VCaP (cell line): ENCODE data around the gene PLA2G6.
"Not testable (repeated sequence)": the region's sequence is repeated elsewhere in the genome, so short reads cannot be mapped to it uniquely, and the experiment has no call there.

Source experiments
- H3K27ac ChIP-seq: fragments of 450-650 bp; 2 replicates; pipeline ENCODE4 v1.5.1; 2017
- TF ChIP-seq, protein P1 (sequence below): fragments of 450-650 bp; conservative IDR thresholded peaks from 2 replicates; pipeline ENCODE4 v1.5.1; 2017; ENCODE audit warnings: mild to moderate bottlenecking, moderate library complexity

The PLA2G6 gene

DNA sequence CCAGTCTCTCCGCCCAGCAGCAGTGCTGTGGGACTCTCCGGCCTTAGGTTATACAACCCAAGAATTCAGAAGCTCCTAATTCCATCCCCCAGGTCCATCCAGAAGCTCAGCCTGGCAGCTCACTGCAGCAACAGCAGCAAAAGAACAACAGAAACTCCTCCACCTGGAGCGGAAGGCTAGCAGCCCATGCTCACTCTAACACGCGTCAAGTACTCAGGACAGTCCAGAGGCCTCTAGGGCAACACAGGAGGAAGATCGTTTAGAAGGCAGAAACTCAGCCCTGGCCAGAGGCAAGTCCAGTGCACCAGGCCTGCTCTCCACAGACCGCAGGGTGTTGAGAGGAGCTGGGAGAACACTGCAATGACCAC is 17.1 kb downstream of the PLA2G6 start:
- TF ChIP-seq, protein P1, sequence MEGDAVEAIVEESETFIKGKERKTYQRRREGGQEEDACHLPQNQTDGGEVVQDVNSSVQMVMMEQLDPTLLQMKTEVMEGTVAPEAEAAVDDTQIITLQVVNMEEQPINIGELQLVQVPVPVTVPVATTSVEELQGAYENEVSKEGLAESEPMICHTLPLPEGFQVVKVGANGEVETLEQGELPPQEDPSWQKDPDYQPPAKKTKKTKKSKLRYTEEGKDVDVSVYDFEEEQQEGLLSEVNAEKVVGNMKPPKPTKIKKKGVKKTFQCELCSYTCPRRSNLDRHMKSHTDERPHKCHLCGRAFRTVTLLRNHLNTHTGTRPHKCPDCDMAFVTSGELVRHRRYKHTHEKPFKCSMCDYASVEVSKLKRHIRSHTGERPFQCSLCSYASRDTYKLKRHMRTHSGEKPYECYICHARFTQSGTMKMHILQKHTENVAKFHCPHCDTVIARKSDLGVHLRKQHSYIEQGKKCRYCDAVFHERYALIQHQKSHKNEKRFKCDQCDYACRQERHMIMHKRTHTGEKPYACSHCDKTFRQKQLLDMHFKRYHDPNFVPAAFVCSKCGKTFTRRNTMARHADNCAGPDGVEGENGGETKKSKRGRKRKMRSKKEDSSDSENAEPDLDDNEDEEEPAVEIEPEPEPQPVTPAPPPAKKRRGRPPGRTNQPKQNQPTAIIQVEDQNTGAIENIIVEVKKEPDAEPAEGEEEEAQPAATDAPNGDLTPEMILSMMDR = no peak
- peak overlapping the region; percentile 56 for H3K27ac ChIP-seq

DNA sequence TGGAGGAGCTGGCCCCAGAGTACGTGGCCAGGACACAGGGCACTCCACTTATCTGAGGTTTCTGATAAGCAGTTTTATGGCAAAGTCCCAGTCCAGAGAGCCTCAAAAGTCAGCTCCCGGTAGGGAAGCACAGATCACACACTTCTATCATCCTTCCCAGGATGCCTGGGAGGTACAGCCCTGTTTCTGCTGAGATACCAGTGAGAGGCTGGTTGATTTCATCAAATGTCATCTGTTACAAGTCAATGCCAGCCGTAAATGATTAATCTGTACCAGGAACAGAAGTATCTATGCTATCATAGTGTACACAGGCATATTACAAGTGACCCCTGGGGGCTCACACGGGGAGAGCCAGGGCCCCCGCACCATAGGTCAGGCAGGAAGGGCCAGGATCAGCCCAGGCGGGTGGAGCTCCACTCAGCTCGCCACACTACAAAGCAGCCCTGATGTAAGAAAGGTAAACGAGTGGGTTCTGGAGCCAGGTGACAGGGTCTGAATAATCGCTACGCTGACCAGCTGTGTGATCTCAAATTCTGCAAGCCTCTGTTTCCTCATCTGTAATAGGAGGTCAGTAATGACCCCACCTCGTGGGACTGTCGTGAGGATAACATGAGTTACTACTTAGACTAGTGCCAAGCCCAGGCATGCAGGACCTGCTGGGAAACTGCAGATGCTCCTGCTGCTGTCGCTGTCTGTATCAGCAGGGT is 17.6 kb downstream of the PLA2G6 start:
- H3K27ac ChIP-seq = peak overlapping the region; percentile 56
- TF ChIP-seq, protein P1 = no peak

- peak overlapping the region; percentile 56 for H3K27ac ChIP-seq
- TF ChIP-seq, protein P1 = no peak
Observed at GRCh38 chr22:38162881-38163843, 18.5 kb downstream of the PLA2G6 start.

DNA sequence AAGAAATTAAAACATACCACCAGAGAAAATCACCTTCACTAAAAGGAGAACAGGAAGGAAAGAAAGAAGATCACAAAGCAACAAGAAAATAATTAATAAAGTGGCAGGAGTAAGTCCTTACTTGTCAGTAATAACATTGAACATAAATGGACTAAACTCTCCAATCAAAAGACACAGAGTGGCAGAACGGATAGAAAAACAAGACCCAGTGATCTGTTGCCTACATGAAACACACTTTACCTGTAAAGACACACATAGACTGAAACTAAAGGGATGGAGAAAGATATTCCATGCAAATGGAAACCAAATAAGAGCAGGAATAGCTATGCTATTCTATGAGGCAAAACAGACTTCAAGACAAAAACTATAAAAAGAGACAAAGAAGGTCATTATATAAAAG is 25.9 kb downstream of the PLA2G6 start:
- TF ChIP-seq, protein P1 = no peak
- H3K27ac ChIP-seq = no peak overlapping the region

- H3K27ac ChIP-seq = not testable (repeated sequence)
Observed at GRCh38 chr22:38154563-38154915, 27.1 kb downstream of the PLA2G6 start.

DNA sequence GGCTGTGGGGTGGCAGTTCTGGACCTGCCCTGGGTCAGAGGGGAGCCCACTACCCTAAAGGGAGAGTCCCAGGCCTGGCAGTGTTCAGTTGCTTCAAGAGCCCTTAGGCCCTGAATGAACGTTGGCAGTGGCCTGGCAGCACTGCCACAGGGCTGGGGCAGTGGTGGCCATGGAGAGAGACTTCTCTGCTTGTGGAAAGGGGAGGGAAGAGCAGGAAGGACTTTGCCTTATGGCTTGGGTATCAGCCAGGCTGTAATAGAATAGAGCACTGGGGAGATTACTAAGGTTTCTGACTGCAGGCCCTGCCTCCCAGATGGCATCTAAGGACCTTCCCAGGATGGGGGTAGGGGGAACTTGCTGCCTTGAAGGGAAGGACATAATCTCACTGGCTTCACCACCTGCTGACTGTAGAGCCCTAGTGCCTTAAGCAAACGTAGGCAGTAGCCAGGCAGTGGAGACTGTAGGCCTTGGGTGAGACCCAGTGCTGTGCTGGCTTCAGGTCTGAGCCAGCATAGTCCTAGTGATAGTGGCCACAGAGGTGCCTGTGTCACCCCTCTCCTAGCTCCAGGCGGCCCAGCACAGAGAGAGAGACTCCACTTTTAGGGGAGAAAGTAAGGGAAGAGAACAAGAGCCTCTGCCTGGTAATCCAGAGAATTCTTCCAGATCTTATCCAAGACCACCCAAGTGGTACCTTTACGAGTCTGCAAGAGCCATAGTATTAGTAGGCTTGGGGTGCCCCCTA is 27.6 kb downstream of the PLA2G6 start:
- TF ChIP-seq, protein P1 = no peak
- H3K27ac ChIP-seq = no peak overlapping the region

DNA sequence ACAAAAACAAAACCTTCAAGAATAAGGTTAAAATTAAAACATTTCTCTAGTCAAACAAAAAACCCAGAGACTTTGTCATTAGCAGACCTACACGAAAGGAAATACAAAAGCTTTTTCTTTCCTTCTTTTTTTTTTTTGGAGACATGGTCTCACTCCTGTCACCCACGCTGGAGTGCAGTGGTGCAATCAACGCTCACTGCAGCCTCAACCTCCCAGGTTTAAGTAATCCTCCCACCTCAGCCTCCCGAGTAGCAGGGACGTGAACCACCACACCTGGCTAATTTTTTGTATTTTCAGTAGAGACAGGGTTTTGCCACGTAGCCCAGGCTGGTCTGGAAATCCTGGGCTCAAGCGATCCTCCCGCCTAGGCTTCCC is 30.5 kb downstream of the PLA2G6 start:
- TF ChIP-seq, protein P1 = no peak
- no peak overlapping the region for H3K27ac ChIP-seq
